ENCODE data around the gene ANGPT4. TPM values are rescaled to one million over a fixed set of nuclear protein-coding genes. Genes with fewer than 3 reads are reported as not detected.
A peak's percentile ranks its signal among the peaks of the same experiment; 100 is the strongest.

The ANGPT4 gene
- total RNA-seq, 4 donors from 2014 or later = 0.56 to 2.1 (median 0.71) TPM

DNA sequence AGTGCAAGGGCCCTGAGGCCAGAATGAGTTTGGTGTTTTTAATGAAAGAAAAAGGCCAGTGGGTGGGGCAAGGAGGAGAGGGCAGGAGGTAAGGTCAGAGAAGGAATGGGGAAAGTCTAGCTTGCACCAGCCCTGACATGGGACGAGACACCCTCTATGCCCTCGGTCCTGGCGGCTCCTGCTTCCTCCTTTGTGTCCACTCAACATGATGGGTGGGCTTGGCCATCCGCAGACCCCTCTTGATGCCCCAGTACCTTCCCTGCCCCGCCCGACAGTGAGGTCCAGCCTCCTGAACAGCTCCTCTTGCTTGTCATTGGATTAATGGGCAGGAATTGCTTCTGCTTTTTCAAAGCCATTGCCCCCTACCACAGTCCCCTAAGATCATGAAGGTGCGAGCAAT, 33.6 kb upstream of the ANGPT4 start:
- DNase-seq (ENCODE audit: low spot score in 2 of 2) = peak in 1 of 2 donors; percentile 37
- Histone ChIP-seq H3K4me1 (no peaks in the 10 kb centered on the region), H3K4me3 (no peak overlapping the region), H3K9me3 (no peaks in the 10 kb centered on the region), H3K27me3 (peaks cover 42% of the 10 kb centered on the region), H3K27ac (no peak overlapping the region), H3K36me3 (no peaks in the 10 kb centered on the region)
- TF ChIP-seq, protein P1, sequence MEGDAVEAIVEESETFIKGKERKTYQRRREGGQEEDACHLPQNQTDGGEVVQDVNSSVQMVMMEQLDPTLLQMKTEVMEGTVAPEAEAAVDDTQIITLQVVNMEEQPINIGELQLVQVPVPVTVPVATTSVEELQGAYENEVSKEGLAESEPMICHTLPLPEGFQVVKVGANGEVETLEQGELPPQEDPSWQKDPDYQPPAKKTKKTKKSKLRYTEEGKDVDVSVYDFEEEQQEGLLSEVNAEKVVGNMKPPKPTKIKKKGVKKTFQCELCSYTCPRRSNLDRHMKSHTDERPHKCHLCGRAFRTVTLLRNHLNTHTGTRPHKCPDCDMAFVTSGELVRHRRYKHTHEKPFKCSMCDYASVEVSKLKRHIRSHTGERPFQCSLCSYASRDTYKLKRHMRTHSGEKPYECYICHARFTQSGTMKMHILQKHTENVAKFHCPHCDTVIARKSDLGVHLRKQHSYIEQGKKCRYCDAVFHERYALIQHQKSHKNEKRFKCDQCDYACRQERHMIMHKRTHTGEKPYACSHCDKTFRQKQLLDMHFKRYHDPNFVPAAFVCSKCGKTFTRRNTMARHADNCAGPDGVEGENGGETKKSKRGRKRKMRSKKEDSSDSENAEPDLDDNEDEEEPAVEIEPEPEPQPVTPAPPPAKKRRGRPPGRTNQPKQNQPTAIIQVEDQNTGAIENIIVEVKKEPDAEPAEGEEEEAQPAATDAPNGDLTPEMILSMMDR (IDR thresholded peaks at IDR 0.05) = no peak
- TF ChIP-seq EP300 (IDR thresholded peaks at IDR 0.05) = no peak
- no peak for TF ChIP-seq POLR2A (IDR thresholded peaks at IDR 0.05)
- no peak for TF ChIP-seq POLR2AphosphoS5 (IDR thresholded peaks at IDR 0.05)
- 92% methylated on average over 7 of the region's 7 CpGs for WGBS

DNA sequence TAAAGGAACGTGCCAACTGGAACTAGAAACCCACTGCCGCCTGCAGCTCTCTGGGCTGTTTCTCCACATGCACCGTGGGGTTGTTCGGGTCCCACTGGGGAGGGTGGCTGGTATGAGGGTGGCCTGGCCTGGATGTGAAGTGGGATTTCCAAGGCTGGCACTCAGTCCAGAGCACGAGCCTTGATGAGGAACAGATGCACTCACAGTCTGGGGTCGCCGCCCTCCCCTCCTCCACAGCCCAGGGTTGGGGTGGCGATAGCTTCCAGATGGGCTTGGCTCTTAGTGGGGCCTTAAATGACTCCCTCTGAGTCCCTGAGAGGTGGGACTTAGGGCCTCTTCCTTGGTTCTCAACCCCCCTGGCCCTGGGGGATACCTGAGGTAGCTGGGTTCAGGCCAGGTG, 30.7 kb upstream of the ANGPT4 start:
- no peaks in the 10 kb centered on the region for H3K4me1 ChIP-seq
- peaks cover 40% of the 10 kb centered on the region for H3K27me3 ChIP-seq
- DNase-seq (ENCODE audit: low spot score in 2 of 2) = peak in 1 of 2 donors; percentile 28
- H3K4me3 ChIP-seq = no peak overlapping the region
- TF ChIP-seq POLR2A (IDR thresholded peaks at IDR 0.05) (no peak), POLR2AphosphoS5 (IDR thresholded peaks at IDR 0.05) (no peak), EP300 (IDR thresholded peaks at IDR 0.05) (no peak)
- TF ChIP-seq, protein P1 (IDR thresholded peaks at IDR 0.05) = no peak
- H3K27ac ChIP-seq = no peak overlapping the region
- 86% methylated on average over 2 of the region's 8 CpGs for WGBS
- H3K9me3 ChIP-seq = no peaks in the 10 kb centered on the region
- no peaks in the 10 kb centered on the region for H3K36me3 ChIP-seq

DNA sequence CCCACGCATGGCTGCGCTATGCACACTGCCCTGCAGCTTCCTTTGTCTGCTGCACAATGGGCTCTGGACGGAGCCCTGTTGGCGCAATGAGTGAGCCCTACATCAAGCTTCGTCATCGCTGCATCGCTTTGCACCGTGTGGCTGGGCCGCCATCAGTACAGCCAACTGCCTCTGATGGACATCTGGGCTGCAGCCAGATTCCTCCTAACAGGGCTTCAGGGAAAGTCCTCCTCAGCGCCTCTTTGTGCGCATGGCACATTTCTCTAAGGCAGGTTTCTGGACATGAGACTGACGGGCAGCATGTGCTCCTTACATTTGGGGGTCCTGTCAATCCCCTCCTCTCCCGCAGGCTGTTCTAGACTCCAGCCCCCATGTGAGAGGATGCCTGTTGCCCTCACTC, 29.7 kb upstream of the ANGPT4 start:
- H3K4me3 ChIP-seq = no peak overlapping the region
- H3K36me3 ChIP-seq = no peaks in the 10 kb centered on the region
- TF ChIP-seq POLR2A (IDR thresholded peaks at IDR 0.05) (no peak), POLR2AphosphoS5 (IDR thresholded peaks at IDR 0.05) (no peak), EP300 (IDR thresholded peaks at IDR 0.05) (no peak)
- TF ChIP-seq, protein P1 (IDR thresholded peaks at IDR 0.05) = no peak
- H3K27ac ChIP-seq = no peak overlapping the region
- peaks cover 40% of the 10 kb centered on the region for H3K27me3 ChIP-seq
- peak in 1 of 2 donors; percentile 37 for DNase-seq (ENCODE audit: low spot score in 2 of 2)
- 78% methylated on average over 13 of the region's 13 CpGs for WGBS
- H3K4me1 ChIP-seq = no peaks in the 10 kb centered on the region
- H3K9me3 ChIP-seq = no peaks in the 10 kb centered on the region

DNA sequence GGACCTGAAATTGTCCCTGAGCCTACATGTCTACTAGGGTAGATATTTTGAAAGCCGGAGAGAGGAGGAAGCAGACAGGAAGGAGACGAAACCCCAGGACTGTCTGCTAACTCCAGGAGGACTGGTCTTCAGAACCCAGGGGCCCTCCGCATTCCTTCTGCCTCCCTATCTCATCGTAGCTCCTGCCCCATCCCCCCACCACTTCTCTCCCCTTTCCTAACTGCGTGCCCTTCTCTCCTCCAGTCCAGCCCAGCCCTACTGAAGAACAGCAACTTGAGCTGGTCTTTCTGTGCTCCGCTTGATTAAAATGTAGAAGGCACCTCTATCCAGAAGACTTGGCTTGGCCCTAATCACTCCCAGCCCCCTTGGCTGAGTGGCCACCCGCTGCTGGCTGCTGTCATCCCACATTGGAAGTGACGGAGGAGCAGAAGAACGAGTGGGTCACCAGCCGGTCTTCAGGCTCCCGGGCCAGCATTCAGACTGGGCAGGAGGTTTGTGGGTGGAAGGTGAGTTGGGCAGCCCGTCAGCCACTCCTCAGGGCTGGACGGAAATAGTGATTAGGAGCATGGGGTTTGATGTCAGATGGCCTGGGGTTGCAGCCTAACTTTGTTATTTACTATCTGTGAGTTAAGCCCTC, 28.8 kb upstream of the ANGPT4 start:
- H3K27ac ChIP-seq = no peak overlapping the region
- no peaks in the 10 kb centered on the region for H3K4me1 ChIP-seq
- no peaks in the 10 kb centered on the region for H3K36me3 ChIP-seq
- no peak overlapping the region for H3K4me3 ChIP-seq
- no peak for TF ChIP-seq POLR2A (IDR thresholded peaks at IDR 0.05)
- no peak for TF ChIP-seq EP300 (IDR thresholded peaks at IDR 0.05)
- no peak for TF ChIP-seq POLR2AphosphoS5 (IDR thresholded peaks at IDR 0.05)
- TF ChIP-seq, protein P1 (IDR thresholded peaks at IDR 0.05) = no peak
- peak; percentile 11 to 56 for DNase-seq (ENCODE audit: low spot score in 2 of 2)
- H3K9me3 ChIP-seq = no peaks in the 10 kb centered on the region
- peaks cover 36% of the 10 kb centered on the region for H3K27me3 ChIP-seq
- 61% methylated on average over 13 of the region's 13 CpGs for WGBS

- Histone ChIP-seq H3K36me3 (no peaks in the 10 kb centered on the region), H3K4me3 (no peak overlapping the region), H3K9me3 (no peaks in the 10 kb centered on the region), H3K27ac (no peak overlapping the region), H3K4me1 (no peaks in the 10 kb centered on the region), H3K27me3 (peaks cover 31% of the 10 kb centered on the region)
- TF ChIP-seq, protein P1 (IDR thresholded peaks at IDR 0.05) = no peak
- TF ChIP-seq EP300 (IDR thresholded peaks at IDR 0.05) = no peak
- TF ChIP-seq POLR2A (IDR thresholded peaks at IDR 0.05) = no peak
- TF ChIP-seq POLR2AphosphoS5 (IDR thresholded peaks at IDR 0.05) = no peak
- no peak for DNase-seq (ENCODE audit: low spot score in 2 of 2)
- WGBS = 84% methylated on average over 9 of the region's 9 CpGs
Measured at GRCh38 chr20:944148-944547, 28.0 kb upstream of the ANGPT4 start.

Data from suprapubic skin (tissue), 4 donors.